ENCODE data around the gene ACTRT2.

The ACTRT2 gene

DNA sequence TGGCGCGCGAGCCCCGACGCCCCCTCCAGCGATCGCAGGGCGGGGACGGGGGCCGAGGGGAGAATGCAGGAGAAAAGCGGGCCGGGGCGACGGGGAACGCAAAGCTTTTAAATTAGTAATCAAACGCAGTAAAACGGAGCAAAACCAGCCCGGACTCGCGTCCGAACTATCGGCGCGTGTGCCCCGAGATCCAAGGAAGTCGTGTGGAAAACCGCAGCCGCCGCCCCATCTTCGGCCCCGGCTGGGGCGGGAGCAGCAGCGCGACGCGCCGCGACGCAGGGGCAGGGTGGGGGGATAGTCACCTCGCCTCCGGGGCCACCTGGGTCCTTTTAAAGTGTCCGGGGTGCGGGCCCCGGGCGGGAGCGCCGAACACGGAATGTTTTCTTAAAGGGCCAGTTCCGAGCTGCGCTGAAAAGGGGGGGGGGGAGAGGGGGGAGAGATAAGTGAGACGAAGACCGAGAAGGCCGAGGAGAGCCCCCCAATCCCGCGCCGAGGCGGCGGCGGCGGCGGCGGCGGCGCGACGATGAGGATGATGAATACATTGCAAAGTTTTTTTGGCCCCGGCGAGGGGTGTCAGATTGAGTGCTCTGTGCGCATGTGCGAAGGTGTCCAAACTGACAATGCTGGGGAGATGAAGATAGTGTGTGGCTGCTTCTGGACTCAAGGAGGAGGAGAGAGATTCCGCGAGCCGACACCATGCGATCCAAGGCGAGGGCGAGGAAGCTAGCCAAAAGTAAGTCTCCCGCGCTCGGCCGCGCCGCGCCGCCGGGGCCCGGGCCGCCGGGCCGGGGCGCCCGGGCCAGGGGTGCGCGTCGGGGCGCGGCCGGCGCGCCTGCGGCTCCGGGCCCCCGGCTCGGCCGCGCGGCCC lies 47.5 kb downstream of the ACTRT2 start, which contains the start of gene PRDM16:
PRDM16 (plus strand) TSS at position 640 of the 868 bp plus-strand sequence; CDS start at position 697, 57 bp downstream.
- no peak for DNase-seq (ENCODE audit: low read depth in 2 of 2)

DNA sequence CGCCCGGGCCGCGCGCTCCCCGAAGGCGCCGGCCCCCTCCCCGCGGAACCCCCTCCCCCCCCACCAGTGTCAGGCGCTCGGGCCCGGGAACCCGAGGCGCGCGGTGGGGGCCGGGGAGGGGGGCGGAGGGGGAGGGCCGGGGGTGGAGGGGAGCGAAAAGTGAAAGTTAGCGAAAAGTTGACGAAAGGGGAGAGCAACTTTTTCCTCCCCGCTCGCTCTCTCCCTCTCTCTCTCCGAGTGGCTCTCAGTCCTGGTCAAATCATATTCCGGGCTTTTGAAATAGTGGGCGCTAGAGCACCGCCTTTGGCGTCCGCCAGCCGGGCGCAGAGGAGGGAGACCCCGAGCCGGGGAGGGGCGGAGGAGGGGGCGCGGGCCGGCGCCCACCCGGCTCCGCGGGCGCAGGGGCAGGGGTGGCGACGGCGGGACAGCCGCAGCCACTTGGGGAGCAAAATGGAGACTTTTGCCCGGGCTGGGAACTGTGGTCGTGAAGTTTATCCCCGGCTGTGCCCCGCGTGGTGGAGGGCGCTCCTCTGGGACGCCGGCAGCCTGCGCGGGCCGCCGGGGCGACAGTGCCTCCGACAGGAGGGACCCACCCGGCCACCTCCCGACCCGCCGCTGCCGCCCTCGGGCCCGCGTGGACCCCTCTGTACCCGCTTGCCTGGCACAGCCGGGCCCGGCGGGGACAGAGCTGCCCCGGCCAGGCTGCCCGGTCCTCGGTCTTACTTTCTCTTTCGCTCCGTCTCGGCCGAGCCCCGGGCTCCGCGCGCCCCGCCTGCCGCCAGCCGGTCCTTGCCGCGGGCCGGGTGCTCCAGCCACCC lies 48.4 kb downstream of the ACTRT2 start:
- no peak for DNase-seq (ENCODE audit: low read depth in 2 of 2)

GRCh38 chr1:3070309-3070643 lies 49.0 kb downstream of the ACTRT2 start:
- no peak for DNase-seq (ENCODE audit: low read depth in 2 of 2)

GRCh38 chr1:3070644-3071564 lies 49.6 kb downstream of the ACTRT2 start:
- DNase-seq (ENCODE audit: low read depth in 2 of 2), result no peak

- no peak for DNase-seq (ENCODE audit: low read depth in 2 of 2)
Measured at GRCh38 chr1:3071565-3072390, 50.5 kb downstream of the ACTRT2 start.

Data from stimulated activated CD4-positive, alpha-beta T cell treated with anti-CD3 and anti-CD28 coated beads, Interleukin-15, amount 100 ng/mL, for 48 hours (primary cell).